HepG2 (cell line): Measurements from ENCODE around the gene ARF4. TPM values are rescaled to one million over a fixed set of nuclear protein-coding genes. Genes with fewer than 3 reads are reported as not detected.

Experiments
- ATAC-seq: fragments of 200-7000 bp; cut with Tn5 transposase; 3 replicates; pipeline ENCODE4 v1.9.1; 2020; ENCODE audit warnings: mild to moderate bottlenecking, moderate library complexity
- BruUV-seq: library from RNA; stranded (reverse); fragments of 400-500 nt; replicated peaks from 2 replicates; lab custom pipeline; 2021; lab: Mats Ljungman, UMichigan
- CTCF ChIA-PET: fragments of 300-600 bp; formaldehyde crosslinking; extraction: SDS; loops from one replicate; lab custom pipeline; 2021; ENCODE audit warnings: low total read pairs, inconsistent platforms, low intra/inter-chr PET ratio; lab: Yijun Ruan, JAX
- POLR2A ChIA-PET: fragments of 350-600 bp; sonication (Branson Sonifier 250); formaldehyde crosslinking; loops from one replicate; lab custom pipeline; 2020; ENCODE audit warnings: antibody characterized with exemption, inconsistent platforms; lab: Yijun Ruan, JAX
- DNase-seq: peaks from one replicate; pipeline ENCODE4 v3.0.0-alpha.2; 2015; ENCODE audit warnings: low spot score
- FAIRE-seq: peaks from 3 replicates; lab custom pipeline; 2011; peaks lifted over from hg19 to GRCh38; lab: Jason Lieb, UNC
- H2AFZ ChIP-seq: one replicate; pipeline ENCODE4 v1.6.1; 2011; ENCODE audit warnings: low read length, inconsistent platforms
- H3K27ac ChIP-seq: fragments of 300-600 bp; 3 replicates; pipeline ENCODE4 v1.8.0; 2011; ENCODE audit warnings: mixed run types, mild to moderate bottlenecking, mixed read lengths, low read length, inconsistent platforms; ENCODE audit not compliant: insufficient read depth; ENCODE audit errors: extremely low read length
- H3K27me3 ChIP-seq, 2 experiments: fragments of 200-600 bp in 1 of 2; 2 replicates in 1 of 2; 3 replicates in 1 of 2; pipeline versions ENCODE4 v1.6.0 to v1.8.0; 2011; ENCODE audit warnings: low read length in 2 of 2, mild to moderate bottlenecking in 2 of 2, moderate library complexity in 2 of 2, inconsistent platforms in 1 of 2; ENCODE audit not compliant: insufficient read depth in 2 of 2, control insufficient read depth in 1 of 2
- H3K36me3 ChIP-seq, 2 experiments: fragments of 200-600 bp in 1 of 2; replicated peaks in 1 of 2; 2 replicates in 1 of 2; 3 replicates in 1 of 2; pipeline versions ENCODE4 v1.5.1 to v1.8.0; 2011; ENCODE audit warnings: low read length in 2 of 2, inconsistent platforms in 1 of 2; ENCODE audit not compliant: insufficient read depth in 2 of 2, control insufficient read depth in 1 of 2
- H3K4me1 ChIP-seq: 2 replicates; pipeline ENCODE4 v1.5.1; 2012; ENCODE audit warnings: low read length, inconsistent platforms; ENCODE audit not compliant: insufficient read depth
- H3K4me2 ChIP-seq: 2 replicates; pipeline ENCODE4 v1.6.0; 2011; ENCODE audit warnings: low read depth, low read length, inconsistent platforms
- H3K4me3 ChIP-seq, 3 experiments: fragments of 200-600 bp in 1 of 3; sonication (generic), shearing (Covaris generic) in 1 of 3; replicated peaks in 1 of 3; 2 replicates each; pipeline ENCODE4 v1.5.1; 2011 to 2016; ENCODE audit warnings: low read length in 3 of 3, inconsistent platforms in 2 of 3, low read depth in 2 of 3, mild to moderate bottlenecking in 2 of 3, control low read depth in 1 of 3, mixed read lengths in 1 of 3; ENCODE audit not compliant: insufficient read depth in 1 of 3
- H3K79me2 ChIP-seq: one replicate; pipeline ENCODE4 v1.6.1; 2011; ENCODE audit warnings: low read length, inconsistent platforms; ENCODE audit not compliant: insufficient read depth
- H3K9ac ChIP-seq: 2 replicates; pipeline ENCODE4 v1.6.0; 2011; ENCODE audit warnings: mild to moderate bottlenecking, low read depth, low read length, inconsistent platforms; ENCODE audit not compliant: insufficient read depth
- H3K9me3 ChIP-seq: 2 replicates; pipeline ENCODE4 v1.5.1; 2012; ENCODE audit warnings: mild to moderate bottlenecking, low read length
- H4K20me1 ChIP-seq: 2 replicates; pipeline ENCODE4 v1.6.0; 2011; ENCODE audit warnings: inconsistent platforms, mild to moderate bottlenecking, low read length, moderate library complexity; ENCODE audit not compliant: insufficient read depth
- ZBTB7B ChIP-seq: sonication (generic); formaldehyde crosslinking; IDR thresholded peaks from 2 replicates; pipeline ENCODE4 v1.4.0; 2020; ENCODE audit warnings: missing genetic modification reagents
- WGBS: methylation state at CpG from one replicate; pipeline ENCODE4 v1.1.6; 2017; ENCODE audit warnings: low lambda C conversion rate; 5-methylcytosine and 5-hydroxymethylcytosine counted together
- in situ Hi-C: cut with HindIII; loops from 2 replicates; pipeline ENCODE4 v1.10.0; 2017; ENCODE audit warnings: low pct_unique_long_range_greater_than_20kb; ENCODE audit not compliant: extremely low pct_ligation_motif_present
- intact Hi-C: fragments of 100-400 bp; cut with micrococcal nuclease; formaldehyde crosslinking; loops from one replicate; pipeline ENCODE4 v1.10.0; 2022; ENCODE audit not compliant: unreplicated experiment
- polyA plus RNA-seq, 8 experiments: library from polyadenylated mRNA; depleted of rRNA in 3 of 8; stranded (reverse) in 7 of 8; unstranded in 1 of 8; fragments of >200 nt; fragmentation: Illumina TruSeq in 4 of 8; extraction: Trizol in 4 of 8; gene quantifications; 2 replicates each; pipeline versions ENCODE4 v1.2.1 to v1.2.3, GENCODE V29; 2011 to 2016; ENCODE audit warnings: low read depth in 4 of 8, missing spikeins in 1 of 8, mixed read lengths in 1 of 8; ENCODE audit not compliant: insufficient read depth in 1 of 8
- total RNA-seq, 5 experiments: library from RNA; depleted of rRNA; stranded (reverse); fragments of >200 nt; fragmentation: Illumina TruSeq; extraction: Trizol; gene quantifications; 2 replicates each; pipeline ENCODE4 v1.2.3, GENCODE V29; 2016; ENCODE audit warnings: low read depth in 1 of 5
- TF ChIP-seq, protein P1 (sequence below): IDR thresholded peaks from 2 replicates; pipeline ENCODE4 v1.6.1; 2016; ENCODE audit warnings: missing compliant biosample characterization, missing genetic modification reagents, borderline replicate concordance
- TF ChIP-seq, protein P2 (sequence below): IDR thresholded peaks from 2 replicates; pipeline ENCODE4 v1.4.0; 2020; ENCODE audit warnings: mild to moderate bottlenecking, missing genetic modification reagents

The ARF4 gene
- total and polyA plus RNA-seq, 2 of the 13 experiments (the other 11 are each of a cell fraction or from before 2014, with no cell fraction given): 184 to 250 TPM

DNA sequence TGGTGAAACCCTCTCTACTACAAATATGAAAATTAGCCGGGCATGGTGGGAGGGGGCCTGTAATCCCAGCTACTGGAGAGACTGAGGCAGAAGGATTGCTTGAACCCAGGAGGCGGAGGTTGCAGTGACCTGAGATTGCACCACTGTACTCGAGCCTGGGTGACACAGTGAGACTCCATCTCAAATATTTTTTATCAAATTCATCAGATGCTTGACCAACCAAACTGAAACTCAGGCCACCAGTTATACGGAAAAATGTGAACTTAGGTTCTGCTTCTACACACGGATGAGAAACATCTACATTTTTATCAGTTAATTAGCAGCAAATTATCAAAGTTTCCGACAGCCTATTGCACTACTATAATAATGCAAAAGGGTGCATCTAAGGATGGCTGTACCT, 4.8 kb downstream of the ARF4 start:
- H3K4me3 ChIP-seq: no peak overlapping the region; a peak in 2 of 6 replicates
- H3K27ac ChIP-seq: no peak overlapping the region
- H2AFZ ChIP-seq: no peak overlapping the region
- in situ Hi-C loops: no loop called here
- H4K20me1 ChIP-seq: peaks cover 84% of the 10 kb centered on the region
- DNase-seq: no peak
- TF ChIP-seq, protein P1, sequence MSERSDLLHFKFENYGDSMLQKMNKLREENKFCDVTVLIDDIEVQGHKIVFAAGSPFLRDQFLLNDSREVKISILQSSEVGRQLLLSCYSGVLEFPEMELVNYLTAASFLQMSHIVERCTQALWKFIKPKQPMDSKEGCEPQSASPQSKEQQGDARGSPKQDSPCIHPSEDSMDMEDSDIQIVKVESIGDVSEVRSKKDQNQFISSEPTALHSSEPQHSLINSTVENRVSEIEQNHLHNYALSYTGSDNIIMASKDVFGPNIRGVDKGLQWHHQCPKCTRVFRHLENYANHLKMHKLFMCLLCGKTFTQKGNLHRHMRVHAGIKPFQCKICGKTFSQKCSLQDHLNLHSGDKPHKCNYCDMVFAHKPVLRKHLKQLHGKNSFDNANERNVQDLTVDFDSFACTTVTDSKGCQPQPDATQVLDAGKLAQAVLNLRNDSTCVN: no peak
- TF ChIP-seq, protein P2, sequence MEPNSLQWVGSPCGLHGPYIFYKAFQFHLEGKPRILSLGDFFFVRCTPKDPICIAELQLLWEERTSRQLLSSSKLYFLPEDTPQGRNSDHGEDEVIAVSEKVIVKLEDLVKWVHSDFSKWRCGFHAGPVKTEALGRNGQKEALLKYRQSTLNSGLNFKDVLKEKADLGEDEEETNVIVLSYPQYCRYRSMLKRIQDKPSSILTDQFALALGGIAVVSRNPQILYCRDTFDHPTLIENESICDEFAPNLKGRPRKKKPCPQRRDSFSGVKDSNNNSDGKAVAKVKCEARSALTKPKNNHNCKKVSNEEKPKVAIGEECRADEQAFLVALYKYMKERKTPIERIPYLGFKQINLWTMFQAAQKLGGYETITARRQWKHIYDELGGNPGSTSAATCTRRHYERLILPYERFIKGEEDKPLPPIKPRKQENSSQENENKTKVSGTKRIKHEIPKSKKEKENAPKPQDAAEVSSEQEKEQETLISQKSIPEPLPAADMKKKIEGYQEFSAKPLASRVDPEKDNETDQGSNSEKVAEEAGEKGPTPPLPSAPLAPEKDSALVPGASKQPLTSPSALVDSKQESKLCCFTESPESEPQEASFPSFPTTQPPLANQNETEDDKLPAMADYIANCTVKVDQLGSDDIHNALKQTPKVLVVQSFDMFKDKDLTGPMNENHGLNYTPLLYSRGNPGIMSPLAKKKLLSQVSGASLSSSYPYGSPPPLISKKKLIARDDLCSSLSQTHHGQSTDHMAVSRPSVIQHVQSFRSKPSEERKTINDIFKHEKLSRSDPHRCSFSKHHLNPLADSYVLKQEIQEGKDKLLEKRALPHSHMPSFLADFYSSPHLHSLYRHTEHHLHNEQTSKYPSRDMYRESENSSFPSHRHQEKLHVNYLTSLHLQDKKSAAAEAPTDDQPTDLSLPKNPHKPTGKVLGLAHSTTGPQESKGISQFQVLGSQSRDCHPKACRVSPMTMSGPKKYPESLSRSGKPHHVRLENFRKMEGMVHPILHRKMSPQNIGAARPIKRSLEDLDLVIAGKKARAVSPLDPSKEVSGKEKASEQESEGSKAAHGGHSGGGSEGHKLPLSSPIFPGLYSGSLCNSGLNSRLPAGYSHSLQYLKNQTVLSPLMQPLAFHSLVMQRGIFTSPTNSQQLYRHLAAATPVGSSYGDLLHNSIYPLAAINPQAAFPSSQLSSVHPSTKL: no peak
- no peak for TF ChIP-seq ZBTB7B
- TF ChIP-seq, all 625 proteins: peak for 0
- H3K27me3 ChIP-seq: no peaks in the 10 kb centered on the region; a peak in 1 of 5 replicates
- 75% methylated on average over 6 of the region's 6 CpGs for WGBS
- H3K4me2 ChIP-seq: peak overlapping the region; percentile 85; the same call in 1 of the 2 replicates
- CTCF ChIA-PET: no interaction called here
- FAIRE-seq: no peak
- no TSS peak for BruUV-seq
- ATAC-seq: no peak
- POLR2A ChIA-PET: no interaction called here
- H3K79me2 ChIP-seq: peaks cover 95% of the 10 kb centered on the region
- intact Hi-C loops: loop anchor here (10.0 kb wide), 1 partner anchor 232 kb away; no protein-coding TSS in a partner anchor
- no peak overlapping the region for H3K9ac ChIP-seq
- no peaks in the 10 kb centered on the region for H3K9me3 ChIP-seq
- H3K36me3 ChIP-seq: peaks cover 3 to 22% of the 10 kb centered on the region in 2 experiments; a peak in 3 of 5 replicates
- H3K4me1 ChIP-seq: peaks cover 49% of the 10 kb centered on the region
